NCI-H460 (cell line): ENCODE measurements around the gene NUDT4. TPM values are rescaled to one million over a fixed set of nuclear protein-coding genes. Genes with fewer than 3 reads are reported as not detected.

Source experiments
- DNase-seq: peaks from one replicate; pipeline ENCODE4 v3.0.0-alpha.2; 2016; ENCODE audit warnings: low read depth; ENCODE audit errors: extremely low read depth
- total RNA-seq: library from RNA; depleted of rRNA; stranded (reverse); fragments of >200 nt; shearing (Covaris generic); gene quantifications from 2 replicates; pipeline ENCODE4 v1.2.3, GENCODE V29; 2014; rRNA removed

NUDT4 gene
- total RNA-seq, 1 experiment from 2014 or later: 96.5 TPM

- DNase-seq: no peak
Observed at GRCh38 chr12:93451423-93452158, 73.9 kb downstream of the NUDT4 start.

GRCh38 chr12:93453633-93454032 lies 75.9 kb downstream of the NUDT4 start:
- no peak for DNase-seq

- DNase-seq: no peak
Observed at GRCh38 chr12:93456077-93456476, 78.4 kb downstream of the NUDT4 start.

Other genes starting within 250 kb of the NUDT4 start
- 157 and 184 TPM in 2 replicates for gene UBE2N, start 64.0 kb downstream of the NUDT4 start, total RNA-seq
- gene MRPL42, start 89.6 kb downstream of the NUDT4 start, total RNA-seq: 178 and 180 TPM in 2 replicates
- gene SOCS2, start 194.8 kb downstream of the NUDT4 start, total RNA-seq: 27.1 and 32.8 TPM in 2 replicates